Calu3 (cell line): ENCODE data around the gene BCL2L11. TPM values are rescaled to one million over a fixed set of nuclear protein-coding genes. Genes with fewer than 3 reads are reported as not detected.
A peak's percentile ranks its signal among the peaks of the same experiment; 100 is the strongest.

Experiments
- BruUV-seq: library from RNA; stranded (reverse); fragments of 400-500 nt; replicated peaks from 2 replicates; lab custom pipeline; 2021; lab: Mats Ljungman, UMichigan
- CTCF ChIA-PET: fragments of 300-600 bp; sonication (Branson Sonifier 250); formaldehyde crosslinking; loops from one replicate; lab custom pipeline; 2022; ENCODE audit warnings: antibody characterized with exemption; lab: Charles Lee
- DNase-seq: peaks from one replicate; pipeline ENCODE4 v3.0.0; 2022
- H3K27ac Mint-ChIP-seq: one replicate; pipeline ENCODE4 v1.8.0; 2022; ENCODE audit warnings: mixed read lengths; ENCODE audit not compliant: unreplicated experiment
- H3K27me3 Mint-ChIP-seq: one replicate; pipeline ENCODE4 v1.8.0; 2022; ENCODE audit warnings: mixed read lengths; ENCODE audit not compliant: unreplicated experiment
- H3K36me3 Mint-ChIP-seq: one replicate; pipeline ENCODE4 v1.8.0; 2022; ENCODE audit warnings: mild to moderate bottlenecking, moderate library complexity, mixed read lengths; ENCODE audit not compliant: insufficient read depth, unreplicated experiment
- H3K4me1 Mint-ChIP-seq: one replicate; pipeline ENCODE4 v1.8.0; 2022; ENCODE audit warnings: mild to moderate bottlenecking, low read depth, mixed read lengths; ENCODE audit not compliant: unreplicated experiment
- H3K4me3 Mint-ChIP-seq: one replicate; pipeline ENCODE4 v1.8.0; 2022; ENCODE audit warnings: mild to moderate bottlenecking, low read depth, moderate library complexity, mixed read lengths; ENCODE audit not compliant: unreplicated experiment
- H3K9me3 Mint-ChIP-seq: one replicate; pipeline ENCODE4 v1.8.0; 2022; ENCODE audit warnings: low read depth, mixed read lengths; ENCODE audit not compliant: unreplicated experiment
- CTCF ChIP-seq: fragments of 200-600 bp; IDR thresholded peaks from one replicate; pipeline ENCODE4 v1.8.0; 2022; ENCODE audit warnings: antibody characterized with exemption; ENCODE audit not compliant: unreplicated experiment
- intact Hi-C: fragments of 100-400 bp; cut with micrococcal nuclease; formaldehyde crosslinking; loops from one replicate; pipeline ENCODE4 v1.10.0; 2022; ENCODE audit not compliant: unreplicated experiment
- total RNA-seq: library from RNA; stranded (reverse); gene quantifications from 2 replicates; pipeline ENCODE4 v1.2.3, GENCODE V29; 2022

BCL2L11 gene
- total RNA-seq, 1 experiment from 2014 or later: 18.4 TPM

- no peak for DNase-seq
- Mint-ChIP-seq H3K27ac (no peak overlapping the region), H3K4me1 (peaks cover 24% of the 10 kb centered on the region), H3K27me3 (no peaks in the 10 kb centered on the region), H3K36me3 (no peaks in the 10 kb centered on the region), H3K9me3 (no peaks in the 10 kb centered on the region), H3K4me3 (no peak overlapping the region)
- intact Hi-C loops: no loop called here
- BruUV-seq: no TSS peak
- TF ChIP-seq CTCF: no peak
- CTCF ChIA-PET: interaction anchor here (0.6 kb wide), 1 partner anchor 511 kb away, joined by 4 read pairs; no protein-coding TSS in a partner anchor
Observed at GRCh38 chr2:111167076-111167862, 46.6 kb downstream of the BCL2L11 start.

- CTCF ChIA-PET: interaction anchor here (0.6 kb wide), 1 partner anchor 510 kb away, joined by 4 read pairs; no protein-coding TSS in a partner anchor
- no peak for DNase-seq
- TF ChIP-seq CTCF: no peak
- BruUV-seq: no TSS peak
- Mint-ChIP-seq H3K4me3 (no peak overlapping the region), H3K4me1 (peaks cover 24% of the 10 kb centered on the region), H3K27me3 (no peaks in the 10 kb centered on the region), H3K9me3 (no peaks in the 10 kb centered on the region), H3K36me3 (no peaks in the 10 kb centered on the region), H3K27ac (no peak overlapping the region)
- intact Hi-C loops: no loop called here
Observed at GRCh38 chr2:111167863-111168162, 47.1 kb downstream of the BCL2L11 start.

GRCh38 chr2:111168528-111169239 lies 48.0 kb downstream of the BCL2L11 start:
- Mint-ChIP-seq H3K27ac (no peak overlapping the region), H3K4me3 (no peak overlapping the region), H3K9me3 (no peaks in the 10 kb centered on the region), H3K27me3 (no peaks in the 10 kb centered on the region), H3K4me1 (peaks cover 24% of the 10 kb centered on the region), H3K36me3 (no peaks in the 10 kb centered on the region)
- intact Hi-C loops: no loop called here
- no peak for TF ChIP-seq CTCF
- no TSS peak for BruUV-seq
- DNase-seq: peak; percentile 64
- CTCF ChIA-PET: no interaction called here

GRCh38 chr2:111169268-111169667 lies 48.6 kb downstream of the BCL2L11 start:
- DNase-seq: no peak
- peaks cover 4% of the 10 kb centered on the region for H3K27me3 Mint-ChIP-seq
- H3K4me3 Mint-ChIP-seq: no peak overlapping the region
- no peak overlapping the region for H3K27ac Mint-ChIP-seq
- TF ChIP-seq CTCF: no peak
- H3K9me3 Mint-ChIP-seq: no peaks in the 10 kb centered on the region
- peaks cover 24% of the 10 kb centered on the region for H3K4me1 Mint-ChIP-seq
- intact Hi-C loops: no loop called here
- BruUV-seq: no TSS peak
- H3K36me3 Mint-ChIP-seq: no peaks in the 10 kb centered on the region
- CTCF ChIA-PET: no interaction called here
